Esophagus squamous epithelium (tissue), 4 donors: ENCODE data around the gene MMADHC.

Experiments used
- POLR2A ChIP-seq, 4 donors: fragments of 450-650 bp; IDR thresholded peaks; one replicate each; pipeline ENCODE4 v1.6.1; 2017; ENCODE audit warnings: antibody characterized with exemption in 4 of 4, mild to moderate bottlenecking in 4 of 4, moderate library complexity in 3 of 4
- TF ChIP-seq, protein P1 (sequence below), 6 experiments: fragments of 450-650 bp in 4 of 6; fragments of 200-600 bp in 2 of 6; sonication (generic) in 2 of 6; IDR thresholded peaks; one replicate each; pipeline ENCODE4 v1.5.1; 2016 to 2019; ENCODE audit warnings: antibody characterized with exemption in 6 of 6, mild to moderate bottlenecking in 4 of 6, moderate library complexity in 4 of 6

- TF ChIP-seq, protein P1, sequence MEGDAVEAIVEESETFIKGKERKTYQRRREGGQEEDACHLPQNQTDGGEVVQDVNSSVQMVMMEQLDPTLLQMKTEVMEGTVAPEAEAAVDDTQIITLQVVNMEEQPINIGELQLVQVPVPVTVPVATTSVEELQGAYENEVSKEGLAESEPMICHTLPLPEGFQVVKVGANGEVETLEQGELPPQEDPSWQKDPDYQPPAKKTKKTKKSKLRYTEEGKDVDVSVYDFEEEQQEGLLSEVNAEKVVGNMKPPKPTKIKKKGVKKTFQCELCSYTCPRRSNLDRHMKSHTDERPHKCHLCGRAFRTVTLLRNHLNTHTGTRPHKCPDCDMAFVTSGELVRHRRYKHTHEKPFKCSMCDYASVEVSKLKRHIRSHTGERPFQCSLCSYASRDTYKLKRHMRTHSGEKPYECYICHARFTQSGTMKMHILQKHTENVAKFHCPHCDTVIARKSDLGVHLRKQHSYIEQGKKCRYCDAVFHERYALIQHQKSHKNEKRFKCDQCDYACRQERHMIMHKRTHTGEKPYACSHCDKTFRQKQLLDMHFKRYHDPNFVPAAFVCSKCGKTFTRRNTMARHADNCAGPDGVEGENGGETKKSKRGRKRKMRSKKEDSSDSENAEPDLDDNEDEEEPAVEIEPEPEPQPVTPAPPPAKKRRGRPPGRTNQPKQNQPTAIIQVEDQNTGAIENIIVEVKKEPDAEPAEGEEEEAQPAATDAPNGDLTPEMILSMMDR (IDR thresholded peaks at IDR 0.05), result no peak
- no peak for TF ChIP-seq POLR2A (IDR thresholded peaks at IDR 0.05)
Observed at GRCh38 chr2:149629026-149629425, 41.5 kb upstream of the MMADHC start.
